PC-9 (cell line): ENCODE data around the gene MOV10. TPM values are rescaled to one million over a fixed set of nuclear protein-coding genes. Genes with fewer than 3 reads are reported as not detected.

ENCODE experiments used
- BruUV-seq: library from RNA; stranded (reverse); fragments of 400-500 nt; replicated peaks from 2 replicates; lab custom pipeline; 2021; lab: Mats Ljungman, UMichigan
- CTCF ChIA-PET: fragments of 300-600 bp; sonication (Branson Sonifier 250); formaldehyde crosslinking; loops from one replicate; lab custom pipeline; 2022; ENCODE audit warnings: antibody characterized with exemption; lab: Charles Lee
- POLR2A ChIA-PET: fragments of 300-600 bp; sonication (Branson Sonifier 250); formaldehyde crosslinking; loops from one replicate; lab custom pipeline; 2022; ENCODE audit warnings: antibody characterized with exemption; ENCODE audit not compliant: unreplicated experiment; lab: Charles Lee
- DNase-seq, 2 experiments: peaks; one replicate each; pipeline versions ENCODE4 v3.0.0 to v3.0.0-alpha.2; 2015 to 2022; ENCODE audit warnings: mixed read lengths in 1 of 2
- H2AFZ ChIP-seq: fragments of 200-600 bp; sonication (generic); 2 replicates; pipeline ENCODE4 v1.8.1; 2017; ENCODE audit warnings: antibody characterized with exemption
- H3F3A ChIP-seq: fragments of 200-600 bp; sonication (generic); 2 replicates; pipeline ENCODE4 v1.8.1; 2017; ENCODE audit warnings: antibody characterized with exemption, mild to moderate bottlenecking, low read depth; ENCODE audit not compliant: insufficient read depth
- H3K27ac ChIP-seq: fragments of 200-600 bp; sonication (generic); 2 replicates; pipeline ENCODE4 v1.6.1; 2016; ENCODE audit warnings: mixed run types
- H3K27me3 ChIP-seq: fragments of 200-600 bp; sonication (generic); 2 replicates; pipeline ENCODE4 v1.6.1; 2016; ENCODE audit warnings: low read depth, mixed run types; ENCODE audit not compliant: insufficient read depth
- H3K36me3 ChIP-seq: fragments of 200-600 bp; sonication (generic); 2 replicates; pipeline ENCODE4 v1.6.1; 2016; ENCODE audit warnings: low read depth, mixed run types
- H3K4me1 ChIP-seq: fragments of 200-600 bp; sonication (generic); replicated peaks from 2 replicates; pipeline ENCODE4 v1.6.1; 2016; ENCODE audit warnings: mixed run types; ENCODE audit not compliant: insufficient read depth
- H3K4me2 ChIP-seq: fragments of 200-600 bp; sonication (generic); 2 replicates; pipeline ENCODE4 v1.6.1; 2017; ENCODE audit warnings: mixed run types
- H3K4me3 ChIP-seq: fragments of 200-600 bp; sonication (generic); 2 replicates; pipeline ENCODE4 v1.6.1; 2016; ENCODE audit warnings: mixed run types
- H3K79me2 ChIP-seq: fragments of 200-600 bp; sonication (generic); 2 replicates; pipeline ENCODE4 v1.6.1; 2017; ENCODE audit warnings: low read depth, mixed run types
- H3K9me2 ChIP-seq: fragments of 200-600 bp; sonication (generic); 2 replicates; pipeline ENCODE4 v1.8.1; 2017; ENCODE audit warnings: mild to moderate bottlenecking; ENCODE audit not compliant: insufficient read depth
- H3K9me3 ChIP-seq: fragments of 200-600 bp; sonication (generic); 2 replicates; pipeline ENCODE4 v1.8.1; 2016; ENCODE audit warnings: low read depth; ENCODE audit not compliant: insufficient read depth
- H4K20me1 ChIP-seq: fragments of 200-600 bp; sonication (generic); 2 replicates; pipeline ENCODE4 v1.8.1; 2017; ENCODE audit not compliant: insufficient read depth
- EZH2 ChIP-seq: fragments of 200-600 bp; sonication (generic); IDR thresholded peaks from 2 replicates; pipeline ENCODE4 v1.8.0; 2017; ENCODE audit warnings: antibody characterized with exemption, low read depth
- intact Hi-C: fragments of 100-400 bp; cut with micrococcal nuclease; formaldehyde crosslinking; loops from one replicate; pipeline ENCODE4 v1.10.0; 2022; ENCODE audit not compliant: unreplicated experiment
- total RNA-seq: library from RNA; stranded (reverse); gene quantifications from 2 replicates; pipeline ENCODE4 v1.2.3, GENCODE V29; 2021
- TF ChIP-seq, protein P1 (sequence below): fragments of 200-600 bp; sonication (generic); conservative IDR thresholded peaks from 2 replicates; pipeline ENCODE4 v1.6.1; 2017; ENCODE audit warnings: mixed run types, antibody characterized with exemption, mild to moderate bottlenecking, moderate library complexity

MOV10 gene
- total RNA-seq, 1 experiment from 2014 or later = 73.7 TPM

GRCh38 chr1:112665857-112666256 lies 8.6 kb upstream of the MOV10 start:
- Histone ChIP-seq H3K27ac (no peak overlapping the region), H3K27me3 (no peaks in the 10 kb centered on the region), H2AFZ (no peak overlapping the region), H3K9me2 (no peaks in the 10 kb centered on the region), H3F3A (peaks cover 10% of the 10 kb centered on the region; the same call in 1 of the 2 replicates), H3K79me2 (no peaks in the 10 kb centered on the region), H4K20me1 (no peaks in the 10 kb centered on the region; the same call in 1 of the 2 replicates), H3K4me1 (no peaks in the 10 kb centered on the region), H3K9me3 (no peaks in the 10 kb centered on the region), H3K4me2 (no peak overlapping the region), H3K4me3 (no peak overlapping the region), H3K36me3 (peaks cover 62% of the 10 kb centered on the region)
- POLR2A ChIA-PET = no interaction called here
- no TSS peak for BruUV-seq
- no peak for DNase-seq
- TF ChIP-seq EZH2 = no peak
- TF ChIP-seq, protein P1, sequence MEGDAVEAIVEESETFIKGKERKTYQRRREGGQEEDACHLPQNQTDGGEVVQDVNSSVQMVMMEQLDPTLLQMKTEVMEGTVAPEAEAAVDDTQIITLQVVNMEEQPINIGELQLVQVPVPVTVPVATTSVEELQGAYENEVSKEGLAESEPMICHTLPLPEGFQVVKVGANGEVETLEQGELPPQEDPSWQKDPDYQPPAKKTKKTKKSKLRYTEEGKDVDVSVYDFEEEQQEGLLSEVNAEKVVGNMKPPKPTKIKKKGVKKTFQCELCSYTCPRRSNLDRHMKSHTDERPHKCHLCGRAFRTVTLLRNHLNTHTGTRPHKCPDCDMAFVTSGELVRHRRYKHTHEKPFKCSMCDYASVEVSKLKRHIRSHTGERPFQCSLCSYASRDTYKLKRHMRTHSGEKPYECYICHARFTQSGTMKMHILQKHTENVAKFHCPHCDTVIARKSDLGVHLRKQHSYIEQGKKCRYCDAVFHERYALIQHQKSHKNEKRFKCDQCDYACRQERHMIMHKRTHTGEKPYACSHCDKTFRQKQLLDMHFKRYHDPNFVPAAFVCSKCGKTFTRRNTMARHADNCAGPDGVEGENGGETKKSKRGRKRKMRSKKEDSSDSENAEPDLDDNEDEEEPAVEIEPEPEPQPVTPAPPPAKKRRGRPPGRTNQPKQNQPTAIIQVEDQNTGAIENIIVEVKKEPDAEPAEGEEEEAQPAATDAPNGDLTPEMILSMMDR = no peak
- CTCF ChIA-PET = no interaction called here
- intact Hi-C loops = no loop called here

- H4K20me1 ChIP-seq = no peaks in the 10 kb centered on the region; the same call in 1 of the 2 replicates
- H3K79me2 ChIP-seq = no peaks in the 10 kb centered on the region
- H3K4me2 ChIP-seq = no peak overlapping the region
- H2AFZ ChIP-seq = no peak overlapping the region
- H3K9me3 ChIP-seq = no peaks in the 10 kb centered on the region
- no peaks in the 10 kb centered on the region for H3K4me1 ChIP-seq
- ChIA-PET CTCF (no interaction called here), POLR2A (no interaction called here)
- H3K27ac ChIP-seq = no peak overlapping the region
- peaks cover 59% of the 10 kb centered on the region for H3K36me3 ChIP-seq
- H3K27me3 ChIP-seq = no peaks in the 10 kb centered on the region
- H3K9me2 ChIP-seq = no peaks in the 10 kb centered on the region
- BruUV-seq = no TSS peak
- TF ChIP-seq, protein P1 = no peak
- no peak for TF ChIP-seq EZH2
- H3F3A ChIP-seq = peaks cover 15% of the 10 kb centered on the region; the same call in 1 of the 2 replicates
- no peak for DNase-seq
- intact Hi-C loops = no loop called here
- H3K4me3 ChIP-seq = no peak overlapping the region
These were observed 7.5 kb upstream of the MOV10 start for GRCh38 chr1:112666946-112667345.

DNA sequence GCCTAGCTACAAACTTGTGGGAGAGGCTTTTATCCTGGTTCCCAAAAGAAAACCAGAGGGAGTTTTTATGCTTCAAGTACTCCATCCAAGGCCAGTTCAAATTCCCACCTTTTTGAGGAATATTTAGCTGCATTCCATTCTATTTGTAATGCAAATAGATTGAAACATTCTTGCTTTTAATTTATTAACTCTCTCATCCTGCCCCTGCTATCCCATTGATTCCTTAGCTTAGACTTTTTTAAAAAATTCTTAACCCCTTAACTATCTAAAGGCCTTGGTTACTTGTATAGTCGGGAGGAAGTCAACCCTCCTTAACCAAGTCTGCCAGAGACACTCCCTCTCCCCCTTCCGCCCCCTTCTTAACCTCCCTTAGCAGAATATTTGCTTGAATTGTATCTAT lies 2.5 kb upstream of the MOV10 start:
- TF ChIP-seq, protein P1 = no peak
- TF ChIP-seq EZH2 = no peak
- ChIA-PET CTCF (no interaction called here), POLR2A (no interaction called here)
- no peaks in the 10 kb centered on the region; the same call in 1 of the 2 replicates for H4K20me1 ChIP-seq
- no peak overlapping the region for H3K27ac ChIP-seq
- peaks cover 21% of the 10 kb centered on the region for H3K4me1 ChIP-seq
- no peaks in the 10 kb centered on the region for H3K27me3 ChIP-seq
- no TSS peak for BruUV-seq
- peaks cover 18% of the 10 kb centered on the region for H3K79me2 ChIP-seq
- H3F3A ChIP-seq = peaks cover 31% of the 10 kb centered on the region
- H2AFZ ChIP-seq = no peak overlapping the region
- no peaks in the 10 kb centered on the region for H3K9me3 ChIP-seq
- intact Hi-C loops = no loop called here
- H3K4me2 ChIP-seq = no peak overlapping the region
- no peaks in the 10 kb centered on the region for H3K9me2 ChIP-seq
- no peak for DNase-seq
- H3K4me3 ChIP-seq = no peak overlapping the region
- peaks cover 46% of the 10 kb centered on the region for H3K36me3 ChIP-seq
